Lower leg skin (tissue), 3 donors: ENCODE data around the gene PRPF40A.

Experiments used
- CTCF ChIP-seq, 3 donors: fragments of 450-650 bp; IDR thresholded peaks; one replicate each; pipeline ENCODE4 v1.5.1; 2016; ENCODE audit warnings: antibody characterized with exemption in 3 of 3, mild to moderate bottlenecking in 3 of 3, moderate library complexity in 2 of 3
- POLR2A ChIP-seq, 2 donors: fragments of 450-650 bp; IDR thresholded peaks; one replicate each; pipeline ENCODE4 v1.6.1; 2016 to 2017; ENCODE audit warnings: antibody characterized with exemption in 2 of 2, mild to moderate bottlenecking in 1 of 2, moderate library complexity in 1 of 2

DNA sequence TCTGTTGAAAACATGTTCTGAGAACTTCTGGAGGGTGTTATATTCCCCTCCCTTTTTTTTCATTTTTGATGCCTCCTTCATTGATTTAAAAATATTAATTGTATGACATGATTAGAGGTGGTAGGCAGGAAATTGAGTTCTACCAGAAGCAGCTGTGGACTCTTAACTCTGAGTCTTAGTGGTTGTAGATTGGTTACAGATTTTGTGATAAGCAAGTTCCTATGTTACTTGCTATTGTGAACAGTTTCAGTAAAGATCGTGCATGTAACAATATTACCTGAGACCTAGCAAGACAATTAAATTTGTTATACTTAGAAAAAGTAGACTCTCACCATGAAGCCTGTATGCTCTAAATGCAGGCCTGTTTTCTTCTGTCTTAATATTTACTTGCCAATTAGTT, 88.1 kb downstream of the PRPF40A start:
- TF ChIP-seq CTCF (IDR thresholded peaks at IDR 0.05) (no peak), POLR2A (IDR thresholded peaks at IDR 0.05) (no peak)
